Measurements from ENCODE around the gene RSRP1. TPM values are rescaled to one million over a fixed set of nuclear protein-coding genes. Genes with fewer than 3 reads are reported as not detected.
"Not testable (repeated sequence)": the region's sequence is repeated elsewhere in the genome, so short reads cannot be mapped to it uniquely, and the experiment has no call there.

The RSRP1 gene
- 65.3 and 75.0 TPM in 2 replicates for total RNA-seq (2014; rRNA removed)
- 15.5 TPM for polyA plus RNA-seq (2012)

- DNase-seq (ENCODE audit: low read depth) = peak; percentile 98
Measured at GRCh38 chr1:25247024-25247828, at the start of gene RSRP1. RSRP1 (minus strand) TSS chr1:25247454; CDS start chr1:25246963, 491 bp downstream.

GRCh38 chr1:25296501-25296900 lies 49.2 kb upstream of the RSRP1 start:
- DNase-seq (ENCODE audit: low read depth) = not testable (repeated sequence)

- DNase-seq (ENCODE audit: low read depth) = not testable (repeated sequence)
Measured at GRCh38 chr1:25294889-25295826, 47.9 kb upstream of the RSRP1 start.

GRCh38 chr1:25293426-25293825 lies 46.2 kb upstream of the RSRP1 start:
- DNase-seq (ENCODE audit: low read depth) = not testable (repeated sequence)

- DNase-seq (ENCODE audit: low read depth) = not testable (repeated sequence)
Measured at GRCh38 chr1:25290043-25290442, 42.8 kb upstream of the RSRP1 start.

GRCh38 chr1:25288573-25289101 lies 41.4 kb upstream of the RSRP1 start:
- not testable (repeated sequence) for DNase-seq (ENCODE audit: low read depth)

- DNase-seq (ENCODE audit: low read depth) = not testable (repeated sequence)
Measured at GRCh38 chr1:25287164-25287563, 39.9 kb upstream of the RSRP1 start.

- DNase-seq (ENCODE audit: low read depth) = not testable (repeated sequence)
Measured at GRCh38 chr1:25285862-25286261, 38.6 kb upstream of the RSRP1 start.

- not testable (repeated sequence) for DNase-seq (ENCODE audit: low read depth)
Measured at GRCh38 chr1:25279693-25280111, 32.4 kb upstream of the RSRP1 start.

GRCh38 chr1:25278790-25279189 lies 31.5 kb upstream of the RSRP1 start:
- not testable (repeated sequence) for DNase-seq (ENCODE audit: low read depth)

- not testable (repeated sequence) for DNase-seq (ENCODE audit: low read depth)
Measured at GRCh38 chr1:25278358-25278757, 31.1 kb upstream of the RSRP1 start.

- DNase-seq (ENCODE audit: low read depth) = not testable (repeated sequence)
Measured at GRCh38 chr1:25277295-25277694, 30.0 kb upstream of the RSRP1 start.

GRCh38 chr1:25275648-25276047 lies 28.4 kb upstream of the RSRP1 start:
- not testable (repeated sequence) for DNase-seq (ENCODE audit: low read depth)

GRCh38 chr1:25272238-25272637 lies 25.0 kb upstream of the RSRP1 start, which contains the start of gene RHD:
RHD (plus strand) TSS chr1:25272509; CDS start chr1:25272548, 39 bp downstream.
- not testable (repeated sequence) for DNase-seq (ENCODE audit: low read depth)

- not testable (repeated sequence) for DNase-seq (ENCODE audit: low read depth)
Measured at GRCh38 chr1:25268143-25268760, 21.0 kb upstream of the RSRP1 start.

GRCh38 chr1:25267288-25268142 lies 20.3 kb upstream of the RSRP1 start:
- DNase-seq (ENCODE audit: low read depth) = not testable (repeated sequence)

GRCh38 chr1:25266554-25267287 lies 19.5 kb upstream of the RSRP1 start:
- DNase-seq (ENCODE audit: low read depth) = not testable (repeated sequence)

- DNase-seq (ENCODE audit: low read depth) = not testable (repeated sequence)
Measured at GRCh38 chr1:25260336-25260735, 13.1 kb upstream of the RSRP1 start.

GRCh38 chr1:25259813-25260212 lies 12.6 kb upstream of the RSRP1 start:
- DNase-seq (ENCODE audit: low read depth) = peak; percentile 80

Measured in LHCN-M2 (cell line).